ENCODE measurements around the gene LAP3. TPM values are rescaled to one million over a fixed set of nuclear protein-coding genes. Genes with fewer than 3 reads are reported as not detected.
"Not testable (repeated sequence)": the region's sequence is repeated elsewhere in the genome, so short reads cannot be mapped to it uniquely, and the experiment has no call there.

The LAP3 gene
- total RNA-seq, 2 experiments from 2014 or later: 101 to 111 TPM

GRCh38 chr4:17565846-17566245, 11.2 kb upstream of the LAP3 start:
- H2AFZ ChIP-seq (ENCODE audit: low read length): no peak overlapping the region
- no peaks in the 10 kb centered on the region for H3K36me3 ChIP-seq (ENCODE audit: insufficient read depth, low read length)
- H4K20me1 ChIP-seq (ENCODE audit: insufficient read depth, low read length): no peaks in the 10 kb centered on the region
- intact Hi-C loops (cut with micrococcal nuclease; ENCODE audit: unreplicated experiment): no loop called here
- H3K27ac ChIP-seq (ENCODE audit: low read depth, low read length, poor library complexity, severe bottlenecking): no peak overlapping the region
- no peaks in the 10 kb centered on the region for H3K79me2 ChIP-seq (ENCODE audit: insufficient read depth, low read depth, low read length)
- no peak overlapping the region for H3K4me2 ChIP-seq (ENCODE audit: low read length)
- H3K9me2 ChIP-seq (ENCODE audit: insufficient read depth, low read length): no peaks in the 10 kb centered on the region
- CTCF ChIA-PET (ENCODE audit: unreplicated experiment): no interaction called here
- no peak for TF ChIP-seq EZH2phosphoT487 (IDR thresholded peaks at IDR 0.05; ENCODE audit: borderline replicate concordance, low read depth, low read length)
- TF ChIP-seq, protein P1, sequence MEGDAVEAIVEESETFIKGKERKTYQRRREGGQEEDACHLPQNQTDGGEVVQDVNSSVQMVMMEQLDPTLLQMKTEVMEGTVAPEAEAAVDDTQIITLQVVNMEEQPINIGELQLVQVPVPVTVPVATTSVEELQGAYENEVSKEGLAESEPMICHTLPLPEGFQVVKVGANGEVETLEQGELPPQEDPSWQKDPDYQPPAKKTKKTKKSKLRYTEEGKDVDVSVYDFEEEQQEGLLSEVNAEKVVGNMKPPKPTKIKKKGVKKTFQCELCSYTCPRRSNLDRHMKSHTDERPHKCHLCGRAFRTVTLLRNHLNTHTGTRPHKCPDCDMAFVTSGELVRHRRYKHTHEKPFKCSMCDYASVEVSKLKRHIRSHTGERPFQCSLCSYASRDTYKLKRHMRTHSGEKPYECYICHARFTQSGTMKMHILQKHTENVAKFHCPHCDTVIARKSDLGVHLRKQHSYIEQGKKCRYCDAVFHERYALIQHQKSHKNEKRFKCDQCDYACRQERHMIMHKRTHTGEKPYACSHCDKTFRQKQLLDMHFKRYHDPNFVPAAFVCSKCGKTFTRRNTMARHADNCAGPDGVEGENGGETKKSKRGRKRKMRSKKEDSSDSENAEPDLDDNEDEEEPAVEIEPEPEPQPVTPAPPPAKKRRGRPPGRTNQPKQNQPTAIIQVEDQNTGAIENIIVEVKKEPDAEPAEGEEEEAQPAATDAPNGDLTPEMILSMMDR (conservative IDR thresholded peaks at IDR 0.05; ENCODE audit: low read length): no peak
- no peaks in the 10 kb centered on the region for H3K9me3 ChIP-seq (ENCODE audit: low read length)
- H3K4me1 ChIP-seq (ENCODE audit: insufficient read depth, low read length, poor library complexity, severe bottlenecking): no peaks in the 10 kb centered on the region
- no peak for DNase-seq (ENCODE audit: low spot score)
- H3K4me3 ChIP-seq (ENCODE audit: low read depth, low read length, poor library complexity, severe bottlenecking): no peak overlapping the region
- no TSS peak for BruUV-seq (replicated peaks)
- POLR2A ChIA-PET: interaction anchor here (0.9 to 1.1 kb wide), 2 partner anchors 9 to 12 kb away, joined by 3 read pairs; no protein-coding TSS in a partner anchor

GRCh38 chr4:17567271-17567670, 9.7 kb upstream of the LAP3 start:
- no peaks in the 10 kb centered on the region for H3K36me3 ChIP-seq (ENCODE audit: insufficient read depth, low read length)
- ChIA-PET CTCF (ENCODE audit: unreplicated experiment) (no interaction called here), POLR2A (interaction anchor here (1.1 to 1.5 kb wide), 2 partner anchors 42 to 47 kb away, joined by 3 to 5 read pairs; partner anchors contain the start of gene MED28)
- TF ChIP-seq, protein P1 (conservative IDR thresholded peaks at IDR 0.05; ENCODE audit: low read length): no peak
- TF ChIP-seq EZH2phosphoT487 (IDR thresholded peaks at IDR 0.05; ENCODE audit: borderline replicate concordance, low read depth, low read length): no peak
- no TSS peak for BruUV-seq (replicated peaks)
- H3K79me2 ChIP-seq (ENCODE audit: insufficient read depth, low read depth, low read length): no peaks in the 10 kb centered on the region
- no peaks in the 10 kb centered on the region for H3K9me2 ChIP-seq (ENCODE audit: insufficient read depth, low read length)
- no peaks in the 10 kb centered on the region for H3K4me1 ChIP-seq (ENCODE audit: insufficient read depth, low read length, poor library complexity, severe bottlenecking)
- H2AFZ ChIP-seq (ENCODE audit: low read length): no peak overlapping the region
- H4K20me1 ChIP-seq (ENCODE audit: insufficient read depth, low read length): no peaks in the 10 kb centered on the region
- DNase-seq (ENCODE audit: low spot score): no peak
- H3K4me2 ChIP-seq (ENCODE audit: low read length): no peak overlapping the region
- intact Hi-C loops (cut with micrococcal nuclease; ENCODE audit: unreplicated experiment): no loop called here
- H3K27ac ChIP-seq (ENCODE audit: low read depth, low read length, poor library complexity, severe bottlenecking): no peak overlapping the region
- H3K4me3 ChIP-seq (ENCODE audit: low read depth, low read length, poor library complexity, severe bottlenecking): no peak overlapping the region
- no peaks in the 10 kb centered on the region for H3K9me3 ChIP-seq (ENCODE audit: low read length)

DNA sequence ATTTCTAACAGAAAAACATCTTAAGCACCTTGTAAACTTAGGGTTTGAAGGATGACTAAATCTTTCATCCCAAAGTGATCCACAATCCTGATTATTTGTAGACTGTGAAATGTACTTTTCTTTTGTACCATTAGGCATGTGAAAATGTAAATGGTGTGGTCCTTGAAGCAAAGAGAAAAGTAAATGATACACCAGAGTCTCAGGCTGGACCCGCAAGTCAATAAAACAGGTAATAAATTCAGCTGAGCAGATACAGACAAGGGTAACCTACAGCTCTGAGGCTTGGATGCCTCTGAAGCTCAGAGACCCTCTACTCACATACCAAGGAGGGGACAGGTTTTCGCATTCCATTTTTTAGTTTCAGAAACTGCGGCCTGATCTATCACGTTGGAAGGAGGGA, 2.8 kb upstream of the LAP3 start:
- POLR2A ChIA-PET: interaction anchor here (0.5 to 2.9 kb wide), 8 partner anchors 9 to 273 kb away, joined by 3 to 10 read pairs (median 3); partner anchors contain the start of genes DCAF16 and MED28
- no peak overlapping the region for H3K4me2 ChIP-seq (ENCODE audit: low read length)
- H3K9me2 ChIP-seq (ENCODE audit: insufficient read depth, low read length): no peaks in the 10 kb centered on the region
- intact Hi-C loops (cut with micrococcal nuclease; ENCODE audit: unreplicated experiment): loop anchor here (10.0 kb wide), 1 partner anchor 1349 kb away; the partner anchor contains the start of gene TAPT1
- H3K36me3 ChIP-seq (ENCODE audit: insufficient read depth, low read length): peaks cover under 1% of the 10 kb centered on the region; the same call in 1 of the 2 replicates
- no peak overlapping the region for H2AFZ ChIP-seq (ENCODE audit: low read length)
- peaks cover 12% of the 10 kb centered on the region; the same call in 1 of the 2 replicates for H4K20me1 ChIP-seq (ENCODE audit: insufficient read depth, low read length)
- no peak overlapping the region for H3K4me3 ChIP-seq (ENCODE audit: low read depth, low read length, poor library complexity, severe bottlenecking)
- H3K9me3 ChIP-seq (ENCODE audit: low read length): no peaks in the 10 kb centered on the region
- H3K4me1 ChIP-seq (ENCODE audit: insufficient read depth, low read length, poor library complexity, severe bottlenecking): peaks cover 22% of the 10 kb centered on the region
- H3K27ac ChIP-seq (ENCODE audit: low read depth, low read length, poor library complexity, severe bottlenecking): no peak overlapping the region
- CTCF ChIA-PET (ENCODE audit: unreplicated experiment): no interaction called here
- peaks cover 16% of the 10 kb centered on the region for H3K79me2 ChIP-seq (ENCODE audit: insufficient read depth, low read depth, low read length)
- DNase-seq (ENCODE audit: low spot score): no peak
- no TSS peak for BruUV-seq (replicated peaks)
- TF ChIP-seq, protein P1 (conservative IDR thresholded peaks at IDR 0.05; ENCODE audit: low read length): no peak
- no peak for TF ChIP-seq EZH2phosphoT487 (IDR thresholded peaks at IDR 0.05; ENCODE audit: borderline replicate concordance, low read depth, low read length)

DNA sequence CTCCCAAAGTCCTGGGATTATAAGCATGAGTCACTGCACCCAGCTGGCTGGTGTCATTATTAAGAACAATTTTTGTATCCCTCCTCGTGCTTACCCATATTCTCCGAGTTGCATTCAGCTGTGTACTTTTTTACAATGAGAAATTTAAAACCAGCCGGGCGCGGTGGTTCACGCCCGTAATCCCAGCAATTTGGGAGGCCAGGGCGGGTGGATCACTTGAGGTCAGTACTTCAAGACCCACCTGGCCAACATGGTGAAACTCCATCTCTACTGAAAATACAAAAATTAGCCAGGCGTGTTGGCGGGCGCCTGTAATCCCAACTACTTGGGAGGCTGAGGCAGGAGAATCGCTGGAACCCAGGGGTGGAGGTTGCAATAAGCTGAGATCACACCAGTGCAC, 1.8 kb upstream of the LAP3 start:
- POLR2A ChIA-PET: interaction anchor here (0.6 to 2.9 kb wide), 6 partner anchors 18 to 447 kb away, joined by 3 to 10 read pairs (median 8); partner anchors contain the start of gene MED28

More for the DNA sequence above, 1.8 kb upstream of the LAP3 start:
- not testable (repeated sequence) for H3K4me2 ChIP-seq (ENCODE audit: low read length); BruUV-seq (replicated peaks); H3K27ac ChIP-seq (ENCODE audit: low read depth, low read length, poor library complexity, severe bottlenecking); H3K9me2 ChIP-seq (ENCODE audit: insufficient read depth, low read length); H2AFZ ChIP-seq (ENCODE audit: low read length); DNase-seq (ENCODE audit: low spot score); H3K9me3 ChIP-seq (ENCODE audit: low read length); H3K4me3 ChIP-seq (ENCODE audit: low read depth, low read length, poor library complexity, severe bottlenecking); H3K36me3 ChIP-seq (ENCODE audit: insufficient read depth, low read length)
- Histone ChIP-seq H3K79me2 (ENCODE audit: insufficient read depth, low read depth, low read length) (peaks cover 26% of the 10 kb centered on the region), H3K4me1 (ENCODE audit: insufficient read depth, low read length, poor library complexity, severe bottlenecking) (peaks cover 32% of the 10 kb centered on the region), H4K20me1 (ENCODE audit: insufficient read depth, low read length) (peaks cover 14% of the 10 kb centered on the region; the same call in 1 of the 2 replicates)
- intact Hi-C loops (cut with micrococcal nuclease; ENCODE audit: unreplicated experiment): loop anchor here (5.0 to 10.0 kb wide), 3 partner anchors 62 to 1350 kb away; partner anchors contain the start of genes LCORL and TAPT1
- CTCF ChIA-PET (ENCODE audit: unreplicated experiment): interaction anchor here (1.6 kb wide), 1 partner anchor 20 kb away, joined by 3 read pairs; no protein-coding TSS in a partner anchor
